ENCODE measurements around the gene SNAPC4.
A peak's percentile ranks its signal among the peaks of the same experiment; 100 is the strongest.
"Not testable (repeated sequence)": the region's sequence is repeated elsewhere in the genome, so short reads cannot be mapped to it uniquely, and the experiment has no call there.

Gene SNAPC4

DNA sequence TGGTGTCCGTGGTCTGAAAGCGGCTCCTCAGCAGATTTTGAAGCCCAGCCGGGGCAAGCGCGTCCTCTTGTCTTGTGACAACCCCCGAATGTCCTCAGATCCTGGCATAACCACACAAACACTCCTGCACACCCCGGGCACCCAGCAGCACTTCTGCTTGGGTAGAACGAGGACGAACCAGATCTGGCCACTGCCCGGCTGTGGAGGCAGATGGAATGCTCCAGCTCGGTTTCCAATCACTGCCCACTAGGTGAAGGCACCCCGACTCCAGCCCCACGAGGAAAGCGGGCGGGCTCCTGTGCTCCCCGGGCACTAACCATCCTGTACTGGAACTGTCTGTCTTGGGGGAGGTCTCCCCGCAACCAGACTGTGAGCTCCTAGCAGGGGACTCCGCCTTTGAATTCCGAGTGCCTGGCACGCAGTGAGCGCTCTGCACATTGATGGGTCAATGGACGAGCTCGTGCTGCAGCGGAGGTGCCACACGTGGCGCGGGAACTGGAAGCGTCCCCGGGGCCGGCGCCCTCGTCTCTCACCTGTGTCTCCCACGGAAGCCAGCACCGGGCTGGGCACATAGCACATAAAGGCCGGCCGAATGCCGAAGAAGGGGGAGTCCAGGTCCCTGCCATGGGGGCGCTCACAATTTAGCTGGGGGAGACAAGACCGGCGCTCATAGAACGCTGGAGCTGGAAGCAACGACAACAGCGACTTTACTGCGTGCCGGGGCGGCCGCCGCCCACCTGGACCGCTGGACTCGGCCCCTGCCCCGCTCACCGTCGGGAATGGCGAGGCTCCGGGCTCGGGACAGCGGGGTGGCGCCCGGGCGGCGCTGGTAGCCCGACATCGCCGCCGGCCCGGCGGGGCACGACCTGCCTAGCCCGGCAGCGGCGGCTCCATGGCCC lies 9.8 kb upstream of the SNAPC4 start:
- DNase-seq: peak; percentile 40

DNA sequence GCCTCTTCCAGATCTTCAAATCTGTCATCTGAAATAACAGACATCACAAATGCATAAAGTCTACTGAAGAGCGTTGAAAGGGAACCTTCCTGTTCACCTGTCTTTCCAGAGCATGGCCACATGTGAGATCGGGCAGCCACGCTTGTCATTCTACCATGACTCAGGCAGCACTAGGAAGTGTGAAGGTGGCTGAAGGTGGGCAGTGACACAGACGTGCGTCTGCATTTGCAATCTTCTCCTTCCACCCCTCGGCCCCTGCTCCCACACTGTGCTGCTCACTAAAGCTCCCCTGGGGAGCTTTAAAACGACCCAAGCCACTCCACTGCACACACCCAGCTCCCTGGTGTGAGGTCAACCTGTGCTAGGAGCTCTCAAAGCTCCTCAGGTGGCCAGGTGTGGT lies 7.9 kb upstream of the SNAPC4 start:
- no peak for DNase-seq

DNA sequence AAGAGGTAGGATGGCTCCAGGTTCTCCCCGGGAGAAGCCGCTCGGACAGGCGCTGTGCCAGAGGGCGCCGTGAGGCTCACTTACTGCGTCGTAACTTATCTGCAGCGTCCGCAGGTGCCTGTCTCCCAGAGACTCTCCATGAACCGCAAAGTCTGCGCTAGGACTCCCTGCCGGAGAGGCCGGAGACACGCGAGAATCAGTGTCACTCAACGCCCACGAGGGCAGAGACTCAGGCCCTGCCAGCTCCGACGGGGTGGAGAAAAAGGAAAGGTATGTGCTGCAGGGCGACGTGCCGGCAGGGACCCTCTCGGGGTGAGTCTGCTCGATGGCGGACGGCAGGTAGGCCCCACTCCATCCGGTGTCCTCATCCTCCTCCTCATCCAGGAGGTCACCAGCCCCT lies 7.1 kb upstream of the SNAPC4 start:
- DNase-seq: not testable (repeated sequence)

DNA sequence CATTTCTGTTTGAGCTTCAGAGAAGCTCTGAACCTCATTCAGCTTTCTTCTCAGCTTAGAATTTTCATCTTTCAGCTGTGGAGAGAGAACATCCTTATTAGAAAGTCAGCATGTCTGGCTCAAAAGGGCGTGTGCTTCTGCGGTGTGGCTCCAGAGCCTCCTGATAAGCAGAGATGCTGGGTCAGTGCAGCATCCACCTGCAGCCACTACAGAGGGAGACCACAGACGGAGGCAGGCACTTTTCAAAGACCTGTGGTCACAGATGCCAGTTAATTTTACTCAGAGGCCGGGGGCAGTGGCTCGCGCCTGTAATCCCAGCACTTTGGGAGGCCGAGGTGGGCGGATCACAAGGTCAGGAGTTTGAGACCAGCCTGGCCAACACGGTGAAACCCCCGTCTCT lies 5.9 kb upstream of the SNAPC4 start:
- not testable (repeated sequence) for DNase-seq

DNA sequence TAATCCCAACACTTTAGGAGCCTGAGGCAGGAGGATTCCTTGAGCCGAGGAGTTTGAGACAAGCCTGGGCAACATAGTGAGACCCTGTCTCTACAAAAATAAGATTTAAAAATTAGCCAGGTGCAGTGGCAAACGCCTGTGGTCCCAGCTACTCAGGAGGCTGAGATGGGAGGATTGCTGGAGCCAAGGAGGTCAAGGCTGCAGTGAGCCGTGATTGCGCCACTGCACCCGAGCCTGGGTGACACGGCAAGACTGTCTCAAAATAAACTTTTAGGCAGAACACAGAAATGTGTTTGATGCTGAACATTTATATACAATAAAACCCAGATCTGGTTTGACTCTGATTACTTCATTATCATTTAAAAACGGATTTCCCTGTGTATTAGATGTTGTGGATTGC lies 5.5 kb upstream of the SNAPC4 start:
- DNase-seq: no peak

DNA sequence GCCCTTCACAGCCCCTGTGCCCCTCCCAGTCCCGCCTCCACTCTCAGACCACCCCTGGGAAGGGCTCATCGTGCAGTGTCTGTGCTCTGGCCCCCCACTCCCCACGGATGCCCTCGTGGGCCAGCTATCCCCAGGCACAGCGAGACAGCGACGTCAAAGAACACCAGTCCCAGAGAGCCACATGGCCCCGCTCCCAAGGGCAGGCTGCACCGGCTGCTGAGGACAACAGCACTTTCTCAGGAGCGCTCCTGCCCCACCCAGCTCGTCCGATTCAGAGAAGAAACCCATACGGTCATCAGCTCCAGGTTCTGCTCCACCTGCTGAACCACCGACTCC lies 4.8 kb upstream of the SNAPC4 start:
- no peak for DNase-seq

DNA sequence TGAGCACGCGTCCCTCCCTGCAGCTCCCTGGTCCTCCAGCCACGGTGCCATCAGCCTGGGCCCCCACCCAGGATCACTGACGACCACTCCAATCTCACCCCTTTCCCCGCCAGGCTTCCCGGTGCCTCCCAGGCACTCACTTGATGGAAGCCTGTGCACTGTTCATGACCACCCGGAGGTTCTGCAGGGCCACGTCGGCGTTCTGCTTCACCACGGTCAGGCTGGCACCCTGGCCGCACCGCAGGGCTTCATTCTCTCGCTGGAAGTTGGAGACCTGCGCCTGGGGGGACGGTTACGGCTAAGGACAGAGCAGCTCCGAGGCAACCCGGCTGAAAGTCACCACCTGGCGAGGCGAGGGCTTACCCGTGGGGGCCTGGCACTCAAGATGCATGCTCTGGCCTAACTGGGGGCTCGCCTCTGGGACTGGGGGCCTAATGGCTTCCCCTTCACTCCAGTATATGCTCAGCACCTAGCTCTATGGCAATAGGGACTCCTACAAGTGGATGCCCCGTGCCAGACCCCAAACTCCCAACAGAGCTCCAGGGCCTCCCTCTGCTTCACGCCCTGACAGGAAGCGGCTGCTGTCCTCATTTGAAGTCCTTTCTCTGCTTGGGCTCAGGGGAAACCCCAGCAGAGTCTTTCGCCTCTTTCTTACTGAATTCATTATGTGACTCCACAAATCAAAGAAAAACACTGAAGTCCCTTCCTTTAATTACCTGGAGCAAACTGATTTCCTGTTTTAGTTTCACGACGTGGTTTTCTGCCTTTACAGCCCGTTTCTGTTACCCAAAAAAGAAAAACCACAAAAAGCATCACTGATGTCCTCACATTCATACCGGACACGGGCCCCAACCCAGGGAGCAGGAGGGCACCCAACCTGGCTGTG lies 4.2 kb upstream of the SNAPC4 start:
- peak; percentile 54 for DNase-seq

DNA sequence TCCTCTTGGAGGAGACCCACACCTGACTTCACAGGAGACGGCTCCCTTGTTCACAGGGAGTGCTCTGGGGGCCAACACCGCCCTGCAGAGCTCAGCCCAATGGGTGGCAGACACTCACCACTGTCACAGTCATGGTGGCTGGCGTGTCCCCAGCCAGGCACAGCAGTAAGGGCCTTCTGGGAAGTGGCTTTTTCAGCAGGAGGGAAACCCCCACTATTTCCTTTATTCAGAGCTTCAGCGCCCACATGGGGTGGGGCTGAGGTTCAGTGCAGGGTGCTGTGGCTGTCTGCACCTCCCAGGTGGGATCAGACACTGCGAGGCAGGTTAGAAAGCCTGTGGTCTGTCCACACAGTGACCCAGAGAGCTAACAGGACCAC lies 3.6 kb upstream of the SNAPC4 start:
- DNase-seq: peak; percentile 80

DNA sequence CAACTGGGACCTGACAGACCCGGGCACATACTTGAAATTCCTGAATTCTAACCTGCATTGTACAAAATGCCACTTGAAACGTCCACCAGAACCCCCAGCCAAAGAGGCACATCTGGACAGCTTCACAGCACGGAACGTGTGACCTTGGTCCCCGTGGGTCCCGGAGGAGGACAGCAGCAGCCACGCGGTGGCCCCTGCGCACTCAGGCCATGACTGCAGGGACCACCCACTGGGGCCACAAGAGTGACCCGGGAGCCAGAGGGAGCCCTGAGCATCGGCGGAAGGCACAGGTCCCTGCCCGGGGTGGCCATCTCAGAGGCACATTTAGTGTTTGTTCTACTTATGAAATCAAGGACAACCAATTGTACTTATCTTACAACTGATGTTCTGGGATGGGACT lies 2.1 kb upstream of the SNAPC4 start:
- no peak for DNase-seq

DNA sequence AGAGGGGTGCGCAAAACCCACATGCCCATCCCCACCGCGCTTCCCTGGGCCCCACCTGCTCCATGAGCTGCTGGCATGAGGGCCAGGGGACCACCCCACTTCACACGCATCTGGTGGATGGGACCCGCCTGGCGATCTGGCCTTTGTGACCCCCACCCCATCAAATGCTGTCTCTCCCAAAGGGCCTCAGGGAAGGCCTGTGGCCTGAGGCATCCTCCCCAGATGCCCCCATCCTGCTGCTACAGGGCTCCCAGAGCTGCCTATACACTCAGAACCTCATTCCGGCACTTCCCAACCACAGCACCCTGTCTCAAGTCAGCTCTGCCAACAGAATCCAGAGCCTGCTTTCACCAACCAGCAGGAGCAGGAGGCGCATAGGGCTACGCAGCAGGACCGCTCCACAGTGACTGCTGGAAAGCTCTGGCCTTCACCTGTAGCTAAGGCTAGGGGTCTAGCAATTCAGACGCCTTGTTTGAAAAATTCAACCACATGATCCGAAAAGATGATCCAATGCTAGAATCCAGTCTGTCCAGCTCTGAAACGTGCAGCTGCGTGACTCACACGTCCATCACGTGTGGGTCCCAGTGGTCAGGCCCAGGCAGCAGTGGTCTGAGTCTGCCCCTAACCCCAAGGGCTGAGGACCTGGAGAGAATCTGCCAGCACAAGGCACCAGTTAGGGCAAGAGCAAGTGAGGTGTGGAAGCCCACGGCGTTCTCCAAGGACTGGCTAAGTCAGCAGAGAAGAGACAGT lies 1.4 kb upstream of the SNAPC4 start:
- DNase-seq: no peak

DNA sequence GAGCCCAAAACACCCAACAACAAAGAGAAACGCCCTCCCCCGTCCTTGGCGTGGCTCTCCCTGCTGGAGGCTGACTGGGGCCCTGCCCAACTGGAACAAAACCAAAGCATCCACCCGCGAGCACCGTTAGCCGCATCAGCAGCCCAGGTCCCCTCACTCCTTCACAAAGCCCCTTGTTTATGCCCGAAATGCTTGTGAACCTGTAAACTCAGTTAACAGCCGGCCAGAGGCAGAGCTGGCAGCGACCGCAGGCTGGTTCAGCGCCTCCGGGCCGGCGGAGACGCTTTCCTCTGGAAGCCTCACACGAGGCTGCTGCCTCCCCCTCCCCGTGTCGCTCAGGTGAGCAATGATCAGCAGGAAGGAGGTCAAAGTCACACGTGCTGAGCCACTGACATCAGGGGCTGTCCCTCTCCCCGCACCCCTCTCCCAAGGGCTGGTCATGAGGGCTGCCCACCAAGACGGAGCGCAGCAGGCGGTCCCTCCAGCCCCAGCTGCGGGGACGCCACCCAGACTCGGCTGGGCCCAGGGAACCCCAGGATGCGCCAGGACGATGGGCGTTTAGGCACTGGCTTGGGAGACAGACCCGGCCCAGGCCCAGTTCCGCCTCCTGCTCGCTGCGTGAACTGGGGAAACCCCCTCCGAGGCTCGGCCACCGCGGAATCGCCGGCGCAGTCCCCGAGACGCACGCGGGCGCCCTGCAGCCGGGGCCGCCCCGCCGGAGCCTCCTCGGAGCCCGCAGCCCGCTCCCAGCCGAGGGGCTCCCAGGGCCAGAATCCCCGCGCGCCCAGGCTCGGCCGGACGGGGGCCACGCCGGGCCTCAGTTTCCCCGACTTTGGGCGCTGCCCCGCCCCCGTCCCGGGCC lies 563 bp downstream of the SNAPC4 start:
- peak; percentile 47 for DNase-seq

DNA sequence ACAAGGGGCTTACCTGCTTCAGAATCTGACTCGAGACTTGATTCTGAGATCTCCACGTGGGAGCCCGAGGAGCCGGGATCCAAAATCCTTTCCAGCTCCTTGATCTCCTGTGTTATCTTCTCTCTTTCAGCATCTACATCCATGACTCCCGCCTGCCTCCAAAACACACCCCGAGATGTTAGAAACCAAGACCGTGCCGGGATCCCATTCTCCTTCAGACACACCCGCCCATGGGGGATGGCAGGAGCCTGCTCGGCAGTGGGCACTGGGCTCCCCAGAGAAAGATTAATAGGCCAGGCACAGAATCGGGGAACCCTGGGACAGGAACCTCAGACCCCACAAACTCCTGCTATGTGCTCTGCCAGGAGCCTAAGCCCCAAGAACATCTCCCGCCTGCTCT lies 1.7 kb downstream of the SNAPC4 start:
- no peak for DNase-seq

DNA sequence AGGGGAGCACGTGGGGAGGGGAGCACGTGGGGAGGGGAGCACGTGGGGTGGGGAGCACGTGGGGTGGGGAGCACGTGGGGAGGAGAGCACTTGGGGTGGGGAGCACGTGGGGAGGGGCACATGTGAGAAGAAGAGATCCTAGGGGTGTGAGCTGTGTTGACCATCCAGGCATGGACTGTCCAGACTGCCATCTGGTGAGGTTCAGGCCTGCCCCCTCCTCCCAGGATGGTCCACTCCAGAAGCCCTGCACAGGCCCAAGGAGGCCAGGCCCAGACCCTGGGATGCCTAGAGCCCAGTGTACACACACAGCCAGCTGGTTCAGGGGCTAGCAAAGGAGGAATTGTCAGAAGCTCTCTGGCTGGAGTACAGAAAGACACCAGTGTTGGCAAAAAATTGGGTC lies 2.3 kb downstream of the SNAPC4 start:
- no peak for DNase-seq

DNA sequence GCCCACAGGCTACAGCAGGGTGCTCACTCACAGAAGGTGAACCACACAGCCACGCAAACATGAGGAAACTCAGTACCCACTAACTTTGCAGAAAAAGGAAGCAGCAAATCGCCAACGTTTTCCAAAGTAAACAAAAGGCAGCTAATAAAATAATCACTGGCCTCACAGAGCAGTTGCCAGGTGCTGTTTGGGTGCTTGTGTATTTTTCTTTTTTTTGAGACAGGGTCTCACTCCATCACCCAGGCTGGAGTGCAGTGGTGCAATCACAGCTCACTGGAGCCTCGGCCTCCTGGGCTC lies 3.8 kb downstream of the SNAPC4 start:
- DNase-seq: no peak

DNA sequence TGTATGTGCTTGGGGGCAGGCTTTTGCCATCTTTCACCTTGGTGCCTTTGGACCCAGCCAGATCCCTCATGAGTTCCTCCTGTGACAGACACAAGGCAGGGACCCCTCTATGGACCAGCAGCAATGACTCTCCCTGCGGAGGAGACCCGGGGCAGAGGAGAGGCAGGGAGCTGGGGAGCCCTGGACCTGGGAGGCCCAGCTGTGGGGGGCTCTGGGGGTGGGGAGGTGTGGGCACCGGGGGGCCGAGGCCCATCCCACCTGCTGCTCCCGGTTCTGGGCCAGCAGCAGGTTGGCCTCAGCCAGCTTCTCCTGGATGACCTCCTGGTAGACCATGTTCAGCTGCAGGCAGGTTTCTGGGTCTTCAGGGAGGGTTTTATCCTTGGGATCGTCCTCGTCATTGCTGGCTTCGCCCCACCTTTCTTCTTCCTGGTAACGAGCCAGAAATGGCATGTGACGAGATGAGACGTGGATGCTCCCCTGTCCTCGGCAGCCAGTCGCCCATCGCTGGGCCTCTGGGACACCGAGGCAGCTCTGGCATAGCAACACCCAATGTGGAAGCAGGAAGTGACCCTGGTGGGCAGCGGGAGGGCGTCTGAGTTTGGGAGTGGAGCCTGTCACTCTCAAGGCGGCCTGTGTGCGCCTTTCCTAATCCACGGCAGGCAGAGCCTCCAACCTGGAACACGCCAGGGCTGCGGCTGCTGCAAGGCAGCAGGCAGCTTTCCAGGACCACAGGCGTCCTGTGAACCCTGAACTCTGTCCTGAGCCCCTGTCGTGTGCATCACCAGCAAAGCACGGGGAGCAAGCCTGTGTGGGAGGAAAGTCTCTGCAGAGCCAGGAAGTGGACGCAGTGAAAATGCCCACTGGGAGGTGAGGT lies 4.4 kb downstream of the SNAPC4 start:
- DNase-seq: no peak

DNA sequence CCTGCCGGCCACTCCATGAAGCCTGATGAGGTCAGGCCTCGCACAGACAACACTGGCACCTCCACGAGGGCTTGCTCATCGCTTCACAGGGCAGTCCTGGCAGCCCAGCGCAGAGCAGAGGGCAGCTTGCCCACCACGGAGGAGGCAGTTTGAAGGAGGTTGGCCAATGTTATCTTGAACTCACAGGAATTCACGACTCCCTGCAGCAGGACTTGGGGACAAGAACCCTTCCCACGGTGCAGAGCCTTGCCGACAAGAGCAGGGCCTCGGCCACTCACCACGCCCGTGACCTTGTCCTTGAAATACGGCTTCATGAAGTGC lies 5.0 kb downstream of the SNAPC4 start:
- DNase-seq: no peak

DNA sequence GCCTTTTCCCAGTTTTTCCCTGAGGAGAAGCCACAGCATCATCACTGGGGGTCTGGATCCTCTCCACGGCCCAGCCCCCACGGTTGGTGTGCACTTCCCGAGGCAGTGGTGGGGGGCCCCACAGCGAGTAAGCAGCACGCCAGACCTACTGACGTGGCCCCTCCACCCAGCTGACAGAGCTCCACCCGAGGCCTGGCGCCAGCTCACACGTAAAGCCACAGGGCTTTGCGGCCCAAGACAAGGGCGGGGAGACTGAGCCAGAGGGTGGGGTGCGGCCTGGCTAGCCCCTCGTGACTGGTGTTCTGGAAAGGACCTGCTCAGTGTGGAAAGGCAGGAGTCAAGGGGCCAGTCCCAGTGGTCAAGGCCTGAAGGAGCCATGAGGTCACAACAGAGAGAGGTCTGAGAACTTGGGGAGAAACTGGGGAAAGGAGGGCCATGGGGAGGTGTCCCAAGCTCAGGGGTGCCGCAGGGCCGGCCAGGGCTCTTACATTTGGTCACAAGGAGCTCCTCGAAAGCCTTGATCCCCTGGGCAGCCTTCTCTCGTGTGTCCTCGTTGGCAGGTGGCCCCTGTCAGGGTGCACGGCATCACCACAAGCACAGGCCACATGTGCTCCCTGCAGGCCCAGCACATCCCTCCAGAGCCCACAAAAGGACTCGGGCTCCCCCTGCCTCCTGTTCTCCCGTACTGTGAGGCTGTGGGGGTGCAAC lies 5.5 kb downstream of the SNAPC4 start:
- no peak for DNase-seq

DNA sequence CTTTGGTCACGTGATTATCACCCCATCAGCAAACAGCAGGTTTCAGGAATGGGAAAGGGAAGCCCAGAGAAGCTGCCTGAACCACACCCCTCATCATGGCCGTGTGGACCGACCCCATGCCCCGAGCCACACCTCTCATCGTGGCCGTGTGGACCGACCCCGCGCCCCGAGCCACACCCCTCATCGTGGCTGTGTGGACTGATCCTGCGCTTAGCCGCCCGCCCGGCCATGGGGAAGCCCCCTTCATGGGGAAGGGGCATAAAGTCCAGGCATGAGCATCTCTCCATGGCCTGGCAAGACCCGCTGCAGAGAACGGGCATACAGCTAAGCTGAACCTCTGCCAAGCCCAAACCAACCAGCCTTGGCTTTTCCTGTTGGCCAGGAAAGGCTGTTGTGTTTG lies 6.4 kb downstream of the SNAPC4 start:
- no peak for DNase-seq

DNA sequence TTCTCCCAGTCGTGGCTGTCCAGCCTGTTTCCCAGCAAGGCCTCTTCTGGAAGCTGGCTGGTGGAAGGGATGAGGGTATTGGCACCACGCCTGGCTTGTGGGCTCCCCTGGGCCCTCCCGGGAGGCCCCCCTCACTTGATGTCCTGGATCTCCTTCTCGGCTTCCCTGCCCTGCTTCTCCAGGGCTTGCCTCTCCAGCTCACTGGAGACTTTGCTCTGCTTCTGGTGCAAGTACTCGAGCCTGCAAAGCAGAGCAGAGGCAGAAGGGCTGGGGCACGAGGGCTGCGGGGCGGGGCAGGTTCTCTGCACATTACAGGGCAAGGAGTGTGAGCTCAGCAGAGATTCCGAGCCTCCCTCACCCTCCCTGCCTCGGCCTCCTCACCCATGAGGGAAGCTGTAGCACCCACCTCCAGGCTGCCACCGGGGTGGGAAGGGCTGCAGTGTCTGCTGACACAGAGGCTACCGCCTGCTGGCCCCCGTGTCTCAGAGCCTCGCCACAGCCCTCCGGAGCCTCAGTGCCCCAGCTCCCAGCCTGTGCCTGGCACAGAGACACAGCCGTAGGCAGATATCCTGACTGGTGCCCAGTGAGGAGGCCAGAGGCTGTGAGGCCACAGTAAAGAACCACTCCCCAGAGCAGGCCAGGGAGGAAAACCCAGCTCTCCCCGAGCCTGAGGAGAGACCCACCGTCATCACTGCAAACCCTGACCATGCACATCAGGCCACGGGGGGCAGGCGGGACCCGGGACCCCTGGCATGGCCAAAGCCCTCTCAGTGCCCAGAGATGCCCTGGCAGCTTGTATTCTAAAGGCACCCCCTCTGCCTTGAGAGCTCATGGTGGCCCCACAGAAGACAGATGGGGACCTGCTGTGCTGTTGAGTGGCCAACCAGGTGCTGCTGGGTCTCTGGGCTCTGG lies 7.2 kb downstream of the SNAPC4 start:
- DNase-seq: no peak

All from stimulated activated CD4-positive, alpha-beta T cell treated with anti-CD3 and anti-CD28 coated beads, Interleukin-1b, Interleukin-23, amount 100 ng/mL, for 48 hours (primary cell).